Osteoblast (primary cell): Measurements from ENCODE around the gene CMSS1. TPM values are rescaled to one million over a fixed set of nuclear protein-coding genes. Genes with fewer than 3 reads are reported as not detected.

Source experiments
- DNase-seq: peaks from one replicate; pipeline ENCODE4 v3.0.0; 2011; ENCODE audit warnings: low spot score, mixed read lengths; ENCODE audit not compliant: insufficient read length; ENCODE audit errors: missing footprints
- H2AFZ ChIP-seq: 2 replicates; pipeline ENCODE4 v1.6.0; 2011; ENCODE audit warnings: mild to moderate bottlenecking, low read length
- H3K27ac ChIP-seq: 2 replicates; pipeline ENCODE4 v1.5.1; 2011; ENCODE audit warnings: mild to moderate bottlenecking, low read depth, low read length, moderate library complexity
- H3K27me3 ChIP-seq: 2 replicates; pipeline ENCODE4 v1.6.0; 2012; ENCODE audit warnings: mild to moderate bottlenecking, control low read depth, inconsistent platforms, low read length, moderate library complexity; ENCODE audit not compliant: insufficient read depth
- H3K36me3 ChIP-seq: 2 replicates; pipeline ENCODE4 v1.5.1; 2011; ENCODE audit warnings: mild to moderate bottlenecking, low read length, control low read depth, moderate library complexity; ENCODE audit not compliant: insufficient read depth
- H3K4me1 ChIP-seq: 2 replicates; pipeline ENCODE4 v1.5.1; 2011; ENCODE audit warnings: mild to moderate bottlenecking, low read length, control low read depth, moderate library complexity; ENCODE audit not compliant: insufficient read depth
- H3K4me2 ChIP-seq: 2 replicates; pipeline ENCODE4 v1.6.0; 2011; ENCODE audit warnings: mild to moderate bottlenecking, low read length; ENCODE audit not compliant: insufficient read depth
- H3K4me3 ChIP-seq: fragments of 200-600 bp; sonication (generic); 3 replicates; pipeline ENCODE4 v1.5.1; 2012; ENCODE audit warnings: mild to moderate bottlenecking, low read length, inconsistent platforms; ENCODE audit not compliant: insufficient read depth
- H3K79me2 ChIP-seq: 2 replicates; pipeline ENCODE4 v1.6.0; 2012; ENCODE audit warnings: mild to moderate bottlenecking, low read length, control low read depth, inconsistent platforms; ENCODE audit not compliant: insufficient read depth
- H3K9me3 ChIP-seq: 2 replicates; pipeline ENCODE4 v1.5.1; 2011; ENCODE audit warnings: low read depth, low read length, control low read depth
- H4K20me1 ChIP-seq: 2 replicates; pipeline ENCODE4 v1.6.0; 2012; ENCODE audit warnings: mild to moderate bottlenecking, low read length, control low read depth; ENCODE audit not compliant: insufficient read depth
- CTCF ChIP-seq: IDR thresholded peaks from 2 replicates; pipeline ENCODE4 v1.5.1; 2011; ENCODE audit warnings: mild to moderate bottlenecking, low read depth, low read length, moderate library complexity; ENCODE audit errors: extremely low read depth
- total RNA-seq: library from RNA; depleted of rRNA; stranded (reverse); fragments of >200 nt; gene quantifications from 2 replicates; pipeline ENCODE4 v1.2.3, GENCODE V29; 2012

The CMSS1 gene
- total RNA-seq, 1 donor, result 15.9 TPM

DNA sequence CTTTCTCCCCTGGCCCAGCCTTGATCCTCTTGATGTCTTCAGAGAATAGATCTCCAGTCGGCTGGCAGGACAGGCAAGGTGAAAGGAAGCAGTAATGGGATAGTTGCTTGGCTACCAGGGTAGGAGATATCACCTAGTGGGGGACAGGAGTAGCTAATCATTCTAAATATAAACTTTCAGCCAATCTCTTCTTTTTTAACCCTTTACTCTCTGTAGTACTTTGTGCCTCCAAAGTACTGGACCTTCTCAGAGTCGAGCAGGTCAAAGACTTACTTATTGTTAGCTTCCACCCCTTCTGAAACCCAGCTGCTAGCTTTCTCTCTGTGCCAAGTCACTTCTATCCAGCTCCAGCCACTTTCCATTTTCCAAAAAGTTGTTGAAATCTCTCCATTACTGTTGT is 340.0 kb downstream of the CMSS1 start:
- H3K4me1 ChIP-seq, result peaks cover 30% of the 10 kb centered on the region
- no peaks in the 10 kb centered on the region for H3K27me3 ChIP-seq
- H3K79me2 ChIP-seq, result no peaks in the 10 kb centered on the region
- H3K4me2 ChIP-seq, result no peak overlapping the region
- H3K9me3 ChIP-seq, result no peaks in the 10 kb centered on the region
- no peak overlapping the region for H3K27ac ChIP-seq
- no peak overlapping the region for H2AFZ ChIP-seq
- H3K36me3 ChIP-seq, result no peaks in the 10 kb centered on the region
- H3K4me3 ChIP-seq, result no peak overlapping the region
- H4K20me1 ChIP-seq, result no peaks in the 10 kb centered on the region
- DNase-seq, result no peak
- TF ChIP-seq CTCF, result no peak

DNA sequence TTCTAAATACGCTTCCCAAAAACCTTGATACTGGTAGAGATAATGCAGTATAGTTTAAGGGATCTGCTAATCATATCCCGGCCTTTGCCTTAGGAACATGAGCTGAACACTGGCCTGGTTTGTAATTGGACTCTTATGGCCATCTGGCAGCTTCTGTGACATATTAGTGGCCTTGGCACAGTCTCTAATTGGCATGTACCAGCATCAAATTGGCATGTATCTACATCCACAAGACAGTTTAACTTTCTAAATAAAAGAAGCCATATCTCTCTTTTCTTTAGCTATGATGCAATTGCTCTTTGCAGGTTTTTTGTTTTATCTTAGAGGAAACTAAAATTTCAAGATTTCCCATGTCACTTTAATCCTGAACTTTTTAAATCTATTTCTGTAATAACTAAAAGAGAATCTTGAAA is 341.3 kb downstream of the CMSS1 start:
- DNase-seq, result no peak
- Histone ChIP-seq H2AFZ (no peak overlapping the region), H3K79me2 (no peaks in the 10 kb centered on the region), H3K36me3 (no peaks in the 10 kb centered on the region), H3K4me3 (no peak overlapping the region), H3K9me3 (no peaks in the 10 kb centered on the region), H3K4me2 (peak overlapping the region; percentile 2), H3K27ac (peak overlapping the region; percentile 89), H3K27me3 (no peaks in the 10 kb centered on the region), H3K4me1 (peaks cover 30% of the 10 kb centered on the region), H4K20me1 (no peaks in the 10 kb centered on the region)
- TF ChIP-seq CTCF, result no peak

DNA sequence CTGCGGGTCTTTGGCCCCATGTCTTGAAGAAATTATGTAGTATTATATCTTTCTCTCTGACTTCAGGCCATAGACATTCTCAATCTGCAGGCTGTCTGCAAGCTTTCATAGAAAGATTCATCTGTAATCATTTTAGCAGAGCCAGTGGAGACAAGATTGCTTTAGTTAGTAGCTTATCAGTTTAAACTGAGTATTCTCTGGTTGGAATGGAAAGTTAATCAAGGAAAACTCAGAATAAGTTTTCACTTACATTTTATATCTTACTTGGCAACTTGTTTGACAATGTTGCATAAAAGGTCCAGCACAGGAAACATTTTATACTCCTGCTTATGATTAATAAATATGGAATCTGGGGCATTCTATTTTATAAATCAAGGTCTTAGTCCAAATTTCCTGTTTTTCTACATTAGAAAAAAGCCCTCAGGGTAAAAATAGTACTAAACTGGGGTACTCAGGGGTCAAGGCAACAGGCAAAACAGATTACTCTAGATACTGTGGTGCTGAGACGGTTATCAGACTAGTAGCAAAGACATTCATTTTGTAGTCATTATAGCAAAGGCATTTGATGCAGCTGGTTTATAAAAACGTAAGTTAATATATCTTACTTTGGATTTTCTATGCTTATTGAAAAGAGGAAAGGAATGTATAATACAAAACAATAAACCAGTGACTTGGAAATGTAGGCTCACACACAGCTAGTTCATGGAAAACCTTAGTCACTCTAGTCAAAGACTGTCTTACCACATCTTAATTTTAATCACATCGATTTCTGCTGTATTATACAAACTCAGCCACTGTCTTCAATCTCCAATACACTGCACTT is 341.9 kb downstream of the CMSS1 start:
- no peaks in the 10 kb centered on the region for H3K36me3 ChIP-seq
- peak; percentile 49 for DNase-seq
- H3K79me2 ChIP-seq, result no peaks in the 10 kb centered on the region
- TF ChIP-seq CTCF, result no peak
- H3K27me3 ChIP-seq, result no peaks in the 10 kb centered on the region
- no peaks in the 10 kb centered on the region for H4K20me1 ChIP-seq
- H3K4me1 ChIP-seq, result peaks cover 30% of the 10 kb centered on the region
- H3K4me2 ChIP-seq, result peak overlapping the region; percentile 66
- H3K4me3 ChIP-seq, result no peak overlapping the region
- no peak overlapping the region for H2AFZ ChIP-seq
- H3K9me3 ChIP-seq, result no peaks in the 10 kb centered on the region
- peak overlapping the region; percentile 89 for H3K27ac ChIP-seq

GRCh38 chr3:100160521-100160920 is 342.9 kb downstream of the CMSS1 start:
- Histone ChIP-seq H3K79me2 (no peaks in the 10 kb centered on the region), H4K20me1 (no peaks in the 10 kb centered on the region), H3K27ac (peak overlapping the region; percentile 89), H3K4me2 (peak overlapping the region; percentile 66), H3K27me3 (no peaks in the 10 kb centered on the region), H3K9me3 (no peaks in the 10 kb centered on the region), H2AFZ (no peak overlapping the region), H3K36me3 (no peaks in the 10 kb centered on the region), H3K4me1 (peaks cover 30% of the 10 kb centered on the region), H3K4me3 (no peak overlapping the region)
- no peak for TF ChIP-seq CTCF
- DNase-seq, result no peak
